22Rv1 (cell line): ENCODE results near the gene SLC20A1.

Experiments used
- H3K27ac ChIP-seq: fragments of 450-650 bp; 2 replicates; pipeline ENCODE4 v1.5.1; 2017
- ZFX ChIP-seq: fragments of 450-650 bp; IDR thresholded peaks from 2 replicates; pipeline ENCODE4 v1.6.1; 2017; ENCODE audit warnings: antibody characterized with exemption, borderline replicate concordance
- TF ChIP-seq, protein P1 (sequence below): fragments of 450-650 bp; IDR thresholded peaks from 2 replicates; pipeline ENCODE4 v1.5.1; 2017; ENCODE audit warnings: mild to moderate bottlenecking

Gene SLC20A1

DNA sequence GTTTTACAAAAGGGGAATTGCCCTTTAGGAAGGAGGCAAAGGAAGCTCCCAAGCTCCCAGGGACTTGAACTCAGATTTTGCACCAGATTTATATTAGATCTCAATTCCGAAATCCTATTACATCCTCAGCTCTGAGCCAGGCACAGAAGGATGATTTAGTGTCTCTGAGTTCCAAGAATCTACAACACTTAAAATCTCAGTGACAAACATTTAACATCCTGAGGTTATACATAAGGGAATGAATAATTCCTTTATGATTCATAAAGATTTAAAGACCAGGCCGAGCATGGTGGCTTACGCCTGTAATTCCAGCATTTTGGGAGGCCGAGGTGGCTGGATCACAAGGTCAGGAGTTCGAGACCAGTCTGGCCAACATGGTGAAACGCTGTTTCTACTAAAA lies 16.5 kb upstream of the SLC20A1 start:
- H3K27ac ChIP-seq: no peak overlapping the region

DNA sequence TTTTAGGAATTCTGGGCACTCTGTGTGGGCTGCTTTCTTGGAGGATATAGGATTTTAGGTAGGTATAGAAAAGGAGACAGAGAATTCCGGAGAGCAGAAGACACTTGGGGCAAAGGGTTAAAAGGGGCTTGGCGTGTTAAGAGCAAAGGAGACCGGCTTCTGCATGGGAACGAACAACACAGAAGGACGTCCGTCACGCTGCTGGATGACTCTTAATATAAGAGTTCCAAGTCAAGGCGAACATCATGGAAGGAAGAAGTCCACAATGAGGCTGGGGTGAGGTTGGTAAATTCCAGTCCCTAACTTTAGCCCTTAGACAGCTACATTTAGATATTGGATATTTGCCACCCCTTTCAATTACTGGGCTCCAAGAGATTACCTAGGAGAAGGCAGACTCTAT lies 15.9 kb upstream of the SLC20A1 start:
- no peak overlapping the region for H3K27ac ChIP-seq

More for the DNA sequence above, 16.5 kb upstream of the SLC20A1 start:
- TF ChIP-seq ZFX: no peak
- TF ChIP-seq, protein P1, sequence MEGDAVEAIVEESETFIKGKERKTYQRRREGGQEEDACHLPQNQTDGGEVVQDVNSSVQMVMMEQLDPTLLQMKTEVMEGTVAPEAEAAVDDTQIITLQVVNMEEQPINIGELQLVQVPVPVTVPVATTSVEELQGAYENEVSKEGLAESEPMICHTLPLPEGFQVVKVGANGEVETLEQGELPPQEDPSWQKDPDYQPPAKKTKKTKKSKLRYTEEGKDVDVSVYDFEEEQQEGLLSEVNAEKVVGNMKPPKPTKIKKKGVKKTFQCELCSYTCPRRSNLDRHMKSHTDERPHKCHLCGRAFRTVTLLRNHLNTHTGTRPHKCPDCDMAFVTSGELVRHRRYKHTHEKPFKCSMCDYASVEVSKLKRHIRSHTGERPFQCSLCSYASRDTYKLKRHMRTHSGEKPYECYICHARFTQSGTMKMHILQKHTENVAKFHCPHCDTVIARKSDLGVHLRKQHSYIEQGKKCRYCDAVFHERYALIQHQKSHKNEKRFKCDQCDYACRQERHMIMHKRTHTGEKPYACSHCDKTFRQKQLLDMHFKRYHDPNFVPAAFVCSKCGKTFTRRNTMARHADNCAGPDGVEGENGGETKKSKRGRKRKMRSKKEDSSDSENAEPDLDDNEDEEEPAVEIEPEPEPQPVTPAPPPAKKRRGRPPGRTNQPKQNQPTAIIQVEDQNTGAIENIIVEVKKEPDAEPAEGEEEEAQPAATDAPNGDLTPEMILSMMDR: no peak

GRCh38 chr2:112630268-112630667 lies 15.5 kb upstream of the SLC20A1 start:
- TF ChIP-seq, protein P1: no peak
- no peak for TF ChIP-seq ZFX
- H3K27ac ChIP-seq: no peak overlapping the region

More for the DNA sequence above, 15.9 kb upstream of the SLC20A1 start:
- TF ChIP-seq ZFX: no peak
- TF ChIP-seq, protein P1: no peak

GRCh38 chr2:112633708-112634107 lies 12.0 kb upstream of the SLC20A1 start:
- no peak overlapping the region for H3K27ac ChIP-seq
- TF ChIP-seq, protein P1: no peak

- TF ChIP-seq ZFX: no peak
- TF ChIP-seq, protein P1: no peak
Measured at GRCh38 chr2:112634153-112634873, 11.4 kb upstream of the SLC20A1 start.

GRCh38 chr2:112634874-112635157 lies 10.9 kb upstream of the SLC20A1 start:
- no peak overlapping the region for H3K27ac ChIP-seq
- TF ChIP-seq, protein P1: no peak
- no peak for TF ChIP-seq ZFX

More at GRCh38 chr2:112634153-112634873, 11.4 kb upstream of the SLC20A1 start:
- H3K27ac ChIP-seq: no peak overlapping the region

DNA sequence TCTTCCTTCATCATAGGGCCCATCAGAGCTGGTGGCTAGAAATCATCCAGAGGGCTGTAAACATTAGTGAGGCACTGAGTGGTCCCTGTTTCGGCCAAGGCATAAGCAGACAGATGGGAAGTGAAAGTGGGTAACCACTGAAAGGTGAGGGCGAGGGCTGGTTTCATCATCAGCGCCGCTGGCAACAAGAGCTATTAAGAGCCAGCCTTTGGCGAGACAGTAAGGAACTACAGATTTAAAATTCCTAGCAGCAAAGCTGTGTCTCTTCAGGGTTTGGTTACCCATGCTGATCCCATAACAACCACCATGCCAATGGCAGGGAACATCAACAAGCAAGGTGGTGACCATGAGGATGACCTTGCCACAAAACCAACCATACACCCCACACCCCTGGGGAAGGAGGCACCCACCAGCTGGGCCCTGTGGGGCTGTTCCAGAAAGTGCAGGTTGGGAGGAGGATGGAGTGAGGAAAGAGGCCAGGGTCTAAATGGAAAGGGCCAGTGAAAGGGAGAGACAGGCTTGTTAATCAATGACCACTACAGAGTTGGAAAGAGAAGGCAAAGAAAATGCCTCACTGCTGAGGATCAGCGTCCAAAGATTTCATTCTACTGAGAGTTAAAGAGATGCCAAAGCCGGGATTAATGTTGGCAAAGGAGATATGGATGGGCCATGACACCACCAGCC lies 9.0 kb upstream of the SLC20A1 start:
- no peak overlapping the region for H3K27ac ChIP-seq
- TF ChIP-seq, protein P1: no peak
